GM18505 (cell line): ENCODE measurements around the gene KIAA1958.
"Not testable (repeated sequence)": the region's sequence is repeated elsewhere in the genome, so short reads cannot be mapped to it uniquely, and the experiment has no call there.

Experiments used
- ATAC-seq: cut with Tn5 transposase; IDR thresholded peaks from one replicate; pipeline ENCODE4 v1.9.1; 2021; ENCODE audit not compliant: unreplicated experiment
- POLR2A ChIP-seq: IDR thresholded peaks from 4 replicates; pipeline ENCODE4 v1.6.1; 2011; ENCODE audit warnings: borderline replicate concordance; ENCODE audit not compliant: insufficient read depth, insufficient read length; ENCODE audit errors: extremely low read depth

The KIAA1958 gene

GRCh38 chr9:112665347-112665746 is 178.7 kb downstream of the KIAA1958 start:
- TF ChIP-seq POLR2A = no peak
- no peak for ATAC-seq

GRCh38 chr9:112669326-112669725 is 182.7 kb downstream of the KIAA1958 start:
- no peak for ATAC-seq
- no peak for TF ChIP-seq POLR2A

GRCh38 chr9:112670991-112671625 is 184.5 kb downstream of the KIAA1958 start:
- no peak for TF ChIP-seq POLR2A
- no peak for ATAC-seq

- not testable (repeated sequence) for ATAC-seq
Observed at GRCh38 chr9:112673221-112673620, 186.6 kb downstream of the KIAA1958 start.

- ATAC-seq = no peak
- TF ChIP-seq POLR2A = no peak
Observed at GRCh38 chr9:112677040-112677439, 190.4 kb downstream of the KIAA1958 start.

- ATAC-seq = no peak
- no peak for TF ChIP-seq POLR2A
Observed at GRCh38 chr9:112680731-112681402, 194.2 kb downstream of the KIAA1958 start.

GRCh38 chr9:112689161-112689740 is 202.6 kb downstream of the KIAA1958 start:
- ATAC-seq = no peak
- no peak for TF ChIP-seq POLR2A

GRCh38 chr9:112694706-112695555 is 208.3 kb downstream of the KIAA1958 start:
- no peak for TF ChIP-seq POLR2A
- ATAC-seq = no peak

GRCh38 chr9:112696461-112696860 is 209.8 kb downstream of the KIAA1958 start:
- ATAC-seq = no peak
- TF ChIP-seq POLR2A = no peak

GRCh38 chr9:112699230-112699629 is 212.6 kb downstream of the KIAA1958 start:
- peak; percentile 84 for ATAC-seq
- no peak for TF ChIP-seq POLR2A

GRCh38 chr9:112700085-112700484 is 213.5 kb downstream of the KIAA1958 start:
- TF ChIP-seq POLR2A = no peak
- ATAC-seq = no peak

- TF ChIP-seq POLR2A = no peak
- no peak for ATAC-seq
Observed at GRCh38 chr9:112703304-112703703, 216.7 kb downstream of the KIAA1958 start.

- ATAC-seq = no peak
- no peak for TF ChIP-seq POLR2A
Observed at GRCh38 chr9:112705768-112706427, 219.3 kb downstream of the KIAA1958 start.
